ENCODE data around the gene PTGFRN. TPM values are rescaled to one million over a fixed set of nuclear protein-coding genes. Genes with fewer than 3 reads are reported as not detected.
"Not testable (repeated sequence)": the region's sequence is repeated elsewhere in the genome, so short reads cannot be mapped to it uniquely, and the experiment has no call there.

Gene PTGFRN
- total RNA-seq, 2 donors from 2014 or later: 0.94 to 1.3 TPM

DNA sequence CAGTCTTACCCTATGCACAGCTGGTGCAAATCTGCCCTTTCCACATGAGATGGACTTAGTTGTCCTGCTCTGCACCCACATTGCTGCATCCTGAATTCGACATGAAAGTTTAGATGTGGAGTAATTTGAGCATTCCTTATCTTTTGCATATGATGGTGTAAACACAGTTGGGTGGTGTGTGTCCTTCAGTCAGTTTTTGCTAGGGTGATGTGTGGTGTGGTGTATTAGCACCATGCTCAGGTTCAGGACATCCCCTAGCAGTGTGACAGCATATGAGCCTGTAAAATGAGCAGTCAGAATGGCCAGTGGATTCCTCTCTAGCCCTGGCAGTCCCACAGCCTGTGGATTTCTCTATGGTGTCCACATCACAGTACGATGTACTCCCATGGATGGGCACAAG is 49.3 kb downstream of the PTGFRN start:
- Mint-ChIP-seq H3K27me3 (no peaks in the 10 kb centered on the region), H3K36me3 (ENCODE audit: low read depth) (no peaks in the 10 kb centered on the region), H3K27ac (no peak overlapping the region), H3K4me3 (no peak overlapping the region), H3K4me1 (peaks cover 9% of the 10 kb centered on the region)
- no peaks in the 10 kb centered on the region for H3K9me3 ChIP-seq (ENCODE audit: control insufficient read depth, low read length, poor library complexity, severe bottlenecking)
- ATAC-seq: no peak
- no peak for DNase-seq

DNA sequence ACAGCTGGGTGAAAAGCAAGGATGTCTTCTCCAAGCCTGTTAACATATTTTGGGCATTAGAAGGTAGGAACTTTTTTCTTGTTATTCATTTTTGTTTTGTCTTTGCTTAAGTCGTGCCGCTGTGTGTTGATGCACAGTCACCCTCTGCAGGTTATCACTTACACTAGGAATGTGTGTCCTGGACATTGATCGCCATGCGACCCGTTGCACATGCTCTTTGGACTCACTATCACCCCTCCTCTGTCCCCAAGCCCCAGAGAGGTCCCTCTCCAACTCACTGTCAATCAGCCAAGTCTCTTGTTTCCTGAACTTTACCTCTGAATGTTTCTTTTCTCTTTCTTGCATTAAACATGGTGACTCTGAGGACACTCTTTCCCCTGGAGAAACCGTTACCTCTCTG is 51.9 kb downstream of the PTGFRN start:
- H3K4me1 Mint-ChIP-seq: peaks cover 9% of the 10 kb centered on the region
- no peaks in the 10 kb centered on the region for H3K36me3 Mint-ChIP-seq (ENCODE audit: low read depth)
- no peaks in the 10 kb centered on the region for H3K27me3 Mint-ChIP-seq
- H3K4me3 Mint-ChIP-seq: no peak overlapping the region
- ATAC-seq (no peak), DNase-seq (no peak)
- no peaks in the 10 kb centered on the region for H3K9me3 ChIP-seq (ENCODE audit: control insufficient read depth, low read length, poor library complexity, severe bottlenecking)
- H3K27ac Mint-ChIP-seq: no peak overlapping the region

DNA sequence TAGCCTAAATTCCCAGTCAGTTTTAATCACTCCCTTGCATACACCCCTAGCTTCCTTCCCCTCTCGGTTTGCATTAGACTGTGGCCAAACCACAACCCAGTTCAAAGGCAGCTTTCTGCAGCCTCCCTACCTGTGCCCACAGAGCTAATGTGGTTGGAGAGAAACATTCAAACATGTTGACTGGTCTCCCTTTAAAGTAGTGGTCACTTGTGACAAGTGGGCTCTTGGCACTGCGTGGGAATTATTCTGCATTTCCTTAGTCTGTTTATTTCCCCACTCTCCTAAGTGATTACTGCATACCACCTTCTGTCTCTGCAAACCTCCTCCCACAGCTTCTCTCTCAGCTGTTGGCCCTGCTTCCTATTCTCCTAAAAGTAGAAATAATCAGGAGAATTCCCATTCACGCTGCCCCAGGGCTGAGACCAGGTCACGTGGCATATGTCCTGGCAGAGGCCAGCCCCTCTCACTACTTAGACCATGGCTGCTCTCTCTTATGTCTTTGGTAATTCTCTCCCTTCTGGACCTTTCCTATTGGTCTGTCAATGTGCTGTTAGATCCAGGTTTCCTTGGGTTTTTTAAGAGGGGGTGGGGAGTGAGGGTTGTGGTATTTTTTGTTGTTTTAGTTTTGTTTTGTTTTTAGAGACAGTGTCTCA is 53.4 kb downstream of the PTGFRN start:
- Mint-ChIP-seq H3K27ac (no peak overlapping the region), H3K27me3 (no peaks in the 10 kb centered on the region), H3K36me3 (ENCODE audit: low read depth) (no peaks in the 10 kb centered on the region), H3K4me3 (no peak overlapping the region), H3K4me1 (peaks cover 9% of the 10 kb centered on the region)
- peak; percentile 76 for ATAC-seq
- H3K9me3 ChIP-seq (ENCODE audit: control insufficient read depth, low read length, poor library complexity, severe bottlenecking): no peaks in the 10 kb centered on the region
- DNase-seq: no peak

DNA sequence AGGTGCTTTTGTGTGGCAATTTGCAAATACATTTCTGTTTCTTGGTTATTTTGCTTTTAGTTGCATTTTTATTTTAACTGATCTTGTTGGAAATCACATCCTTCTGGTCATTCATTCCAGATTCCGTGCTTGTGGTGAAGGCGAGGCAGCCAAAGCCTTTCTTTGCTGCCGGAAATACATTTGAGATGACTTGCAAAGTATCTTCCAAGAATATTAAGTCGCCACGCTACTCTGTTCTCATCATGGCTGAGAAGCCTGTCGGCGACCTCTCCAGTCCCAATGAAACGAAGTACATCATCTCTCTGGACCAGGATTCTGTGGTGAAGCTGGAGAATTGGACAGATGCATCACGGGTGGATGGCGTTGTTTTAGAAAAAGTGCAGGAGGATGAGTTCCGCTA is 57.1 kb downstream of the PTGFRN start:
- ATAC-seq (no peak), DNase-seq (no peak)
- no peaks in the 10 kb centered on the region for H3K36me3 Mint-ChIP-seq (ENCODE audit: low read depth)
- no peaks in the 10 kb centered on the region for H3K27me3 Mint-ChIP-seq
- no peak overlapping the region for H3K27ac Mint-ChIP-seq
- no peak overlapping the region for H3K4me3 Mint-ChIP-seq
- no peaks in the 10 kb centered on the region for H3K4me1 Mint-ChIP-seq
- H3K9me3 ChIP-seq (ENCODE audit: control insufficient read depth, low read length, poor library complexity, severe bottlenecking): no peaks in the 10 kb centered on the region

DNA sequence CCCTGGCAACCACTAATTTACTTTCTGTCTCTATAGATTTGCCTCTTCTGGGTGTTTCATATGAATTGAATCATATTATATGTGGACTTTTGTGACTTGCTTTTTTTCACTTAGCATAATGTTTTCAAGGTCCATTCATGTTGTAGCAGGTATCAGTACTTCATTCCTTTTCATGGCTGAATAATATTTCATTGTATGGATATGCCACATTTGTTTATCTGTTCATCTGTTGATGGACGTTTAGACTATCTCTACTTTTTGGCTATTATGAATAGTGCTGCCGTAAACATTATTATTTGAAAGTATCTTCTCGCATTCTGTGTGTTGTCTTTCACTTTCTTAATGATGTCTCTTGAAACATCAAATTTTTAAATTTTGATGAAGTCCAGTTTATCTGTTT is 59.0 kb downstream of the PTGFRN start:
- Mint-ChIP-seq H3K27ac (no peak overlapping the region), H3K4me1 (no peaks in the 10 kb centered on the region), H3K36me3 (ENCODE audit: low read depth) (no peaks in the 10 kb centered on the region), H3K4me3 (no peak overlapping the region), H3K27me3 (no peaks in the 10 kb centered on the region)
- DNase-seq (no peak), ATAC-seq (no peak)
- H3K9me3 ChIP-seq (ENCODE audit: control insufficient read depth, low read length, poor library complexity, severe bottlenecking): no peaks in the 10 kb centered on the region

DNA sequence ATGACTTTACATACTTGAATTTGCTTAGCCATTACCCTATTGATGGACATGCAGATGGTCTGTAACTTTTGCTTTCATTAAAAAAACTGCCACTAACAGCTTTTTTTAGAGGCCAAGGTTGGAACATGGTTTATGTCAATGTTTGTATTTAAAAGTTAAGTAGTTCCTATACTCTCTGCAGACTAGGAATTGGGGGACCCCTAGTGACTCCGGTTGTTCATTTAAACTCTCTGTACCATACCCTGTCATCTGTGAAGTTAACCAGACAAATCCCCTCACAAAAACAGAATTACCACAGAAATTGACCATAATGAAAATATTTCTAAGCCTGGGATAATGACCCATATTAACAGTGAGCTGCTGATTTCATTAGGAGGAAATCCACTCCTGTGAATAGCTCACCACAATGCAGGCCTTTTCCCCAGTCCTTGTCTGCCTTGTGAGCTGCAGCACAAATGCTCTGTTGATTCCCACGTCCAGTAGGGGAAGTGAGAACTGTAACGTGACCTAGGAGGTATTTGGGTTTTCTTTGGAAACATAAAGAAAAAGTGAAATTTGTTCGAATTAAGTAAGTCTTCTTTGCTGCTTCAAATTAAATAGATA is 61.6 kb downstream of the PTGFRN start:
- no peak for DNase-seq
- no peak overlapping the region for H3K4me3 Mint-ChIP-seq
- H3K4me1 Mint-ChIP-seq: no peaks in the 10 kb centered on the region

DNA sequence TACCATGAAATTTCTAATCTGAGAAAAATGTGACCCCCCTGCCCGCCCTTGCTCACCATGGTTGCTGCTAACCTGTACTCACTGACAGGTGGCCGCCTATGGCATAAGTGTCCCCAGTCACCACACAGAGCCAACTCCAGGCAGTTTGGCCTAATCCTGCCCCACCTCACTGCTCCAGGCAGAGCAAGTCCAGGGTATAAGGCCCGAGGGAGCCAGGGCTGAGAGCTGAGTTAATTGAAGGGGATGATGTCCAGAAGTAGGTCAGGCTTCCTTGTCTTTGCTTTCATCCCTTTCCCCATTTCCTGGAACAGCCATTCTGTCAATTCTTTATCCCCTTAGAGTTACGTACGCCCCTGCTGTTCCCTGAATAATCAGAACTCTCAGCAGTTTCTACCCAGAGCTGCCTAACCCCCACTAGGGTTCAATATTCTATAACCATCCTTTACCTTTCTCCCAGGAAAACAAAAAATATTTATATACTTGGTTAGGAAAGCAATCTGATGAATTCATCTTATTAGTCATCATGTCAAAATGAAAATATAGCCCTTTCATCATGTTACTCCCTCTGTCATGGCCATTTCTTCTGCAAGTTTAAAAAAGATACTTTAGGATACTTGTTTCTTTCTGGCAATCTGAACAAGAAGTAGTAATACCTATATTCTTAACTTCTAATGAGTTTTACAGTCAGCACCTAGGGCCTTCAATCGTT is 62.4 kb downstream of the PTGFRN start:
- H3K27ac Mint-ChIP-seq: no peak overlapping the region
- H3K4me3 Mint-ChIP-seq: no peak overlapping the region
- H3K27me3 Mint-ChIP-seq: peaks cover 5% of the 10 kb centered on the region
- peaks cover 3% of the 10 kb centered on the region for H3K36me3 Mint-ChIP-seq (ENCODE audit: low read depth)
- H3K9me3 ChIP-seq (ENCODE audit: control insufficient read depth, low read length, poor library complexity, severe bottlenecking): no peaks in the 10 kb centered on the region
- DNase-seq (no peak), ATAC-seq (no peak)
- no peaks in the 10 kb centered on the region for H3K4me1 Mint-ChIP-seq

More for the DNA sequence above, 61.6 kb downstream of the PTGFRN start:
- ATAC-seq: no peak
- Mint-ChIP-seq H3K27me3 (peaks cover 5% of the 10 kb centered on the region), H3K27ac (no peak overlapping the region), H3K36me3 (ENCODE audit: low read depth) (peaks cover 3% of the 10 kb centered on the region)
- H3K9me3 ChIP-seq (ENCODE audit: control insufficient read depth, low read length, poor library complexity, severe bottlenecking): no peaks in the 10 kb centered on the region

DNA sequence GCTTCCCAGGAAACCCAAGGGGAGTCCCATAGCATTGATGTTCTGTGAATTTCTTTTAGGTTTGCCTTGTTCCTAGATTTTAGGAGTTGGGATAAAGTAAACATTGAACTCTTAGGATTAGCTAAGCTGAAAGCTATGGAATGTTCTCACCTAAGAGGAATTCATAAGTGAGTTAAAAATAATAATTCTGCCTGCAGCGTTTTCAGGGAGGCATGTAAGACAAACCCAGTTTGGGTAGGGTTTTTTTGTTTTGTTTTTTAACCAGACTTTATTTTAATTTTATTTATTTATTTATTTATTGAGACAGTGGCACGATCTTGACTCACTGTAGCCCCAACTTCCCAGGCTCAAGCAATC is 62.9 kb downstream of the PTGFRN start:
- H3K9me3 ChIP-seq (ENCODE audit: control insufficient read depth, low read length, poor library complexity, severe bottlenecking): no peaks in the 10 kb centered on the region
- ATAC-seq (no peak), DNase-seq (no peak)
- H3K4me1 Mint-ChIP-seq: no peaks in the 10 kb centered on the region
- no peak overlapping the region for H3K4me3 Mint-ChIP-seq
- H3K27me3 Mint-ChIP-seq: peaks cover 5% of the 10 kb centered on the region
- H3K36me3 Mint-ChIP-seq (ENCODE audit: low read depth): peaks cover 3% of the 10 kb centered on the region
- H3K27ac Mint-ChIP-seq: no peak overlapping the region

DNA sequence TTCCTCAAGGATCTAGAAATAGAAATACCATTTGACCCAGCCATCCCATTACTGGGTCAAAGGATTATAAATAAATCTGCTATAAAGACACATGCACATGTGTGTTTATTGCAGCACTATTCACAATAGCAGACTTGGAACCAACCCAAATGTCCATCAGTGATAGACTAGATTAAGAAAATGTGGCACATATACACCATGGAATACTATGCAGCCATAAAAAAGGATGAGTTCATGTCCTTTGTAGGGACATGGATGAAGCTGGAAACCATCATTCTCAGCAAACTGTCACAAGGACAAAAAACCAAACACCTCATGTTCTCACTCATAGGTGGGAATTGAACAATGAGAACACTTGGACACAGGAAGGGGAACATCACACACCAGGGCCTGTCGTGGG is 70.6 kb downstream of the PTGFRN start:
- H3K36me3 Mint-ChIP-seq (ENCODE audit: low read depth); H3K27me3 Mint-ChIP-seq; H3K27ac Mint-ChIP-seq; H3K4me1 Mint-ChIP-seq; ATAC-seq; DNase-seq; H3K9me3 ChIP-seq (ENCODE audit: control insufficient read depth, low read length, poor library complexity, severe bottlenecking); H3K4me3 Mint-ChIP-seq: not testable (repeated sequence)

DNA sequence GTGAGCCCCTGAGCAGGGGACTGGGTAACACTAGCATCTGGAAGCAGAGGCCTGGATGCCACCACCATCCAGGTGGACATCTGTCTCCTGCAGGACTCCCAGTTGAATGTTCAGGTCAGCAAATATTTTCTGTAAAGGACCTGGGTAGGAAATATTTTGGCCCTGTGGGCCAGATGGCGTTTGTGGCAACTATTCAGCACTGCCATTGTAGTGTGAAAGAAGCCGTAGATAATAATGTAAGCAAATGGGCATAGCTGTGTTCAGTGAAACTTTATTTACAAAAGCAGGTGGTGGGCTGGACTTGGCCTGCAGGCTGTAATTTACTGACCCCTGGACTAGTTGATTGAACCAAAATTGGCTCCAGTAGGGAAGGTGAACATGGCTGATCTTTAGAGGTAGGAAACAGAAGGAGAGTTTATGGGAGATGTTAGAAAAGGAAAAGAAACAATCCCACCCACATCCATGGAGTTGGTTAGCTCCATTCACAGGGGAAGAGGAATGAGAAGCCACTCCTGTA is 71.9 kb downstream of the PTGFRN start:
- DNase-seq: no peak
- H3K4me1 Mint-ChIP-seq: peaks cover 16% of the 10 kb centered on the region
- H3K4me3 Mint-ChIP-seq: no peak overlapping the region
- no peaks in the 10 kb centered on the region for H3K27me3 Mint-ChIP-seq
- H3K36me3 Mint-ChIP-seq (ENCODE audit: low read depth): no peaks in the 10 kb centered on the region
- H3K9me3 ChIP-seq (ENCODE audit: control insufficient read depth, low read length, poor library complexity, severe bottlenecking): no peaks in the 10 kb centered on the region
- no peak overlapping the region for H3K27ac Mint-ChIP-seq
- no peak for ATAC-seq

DNA sequence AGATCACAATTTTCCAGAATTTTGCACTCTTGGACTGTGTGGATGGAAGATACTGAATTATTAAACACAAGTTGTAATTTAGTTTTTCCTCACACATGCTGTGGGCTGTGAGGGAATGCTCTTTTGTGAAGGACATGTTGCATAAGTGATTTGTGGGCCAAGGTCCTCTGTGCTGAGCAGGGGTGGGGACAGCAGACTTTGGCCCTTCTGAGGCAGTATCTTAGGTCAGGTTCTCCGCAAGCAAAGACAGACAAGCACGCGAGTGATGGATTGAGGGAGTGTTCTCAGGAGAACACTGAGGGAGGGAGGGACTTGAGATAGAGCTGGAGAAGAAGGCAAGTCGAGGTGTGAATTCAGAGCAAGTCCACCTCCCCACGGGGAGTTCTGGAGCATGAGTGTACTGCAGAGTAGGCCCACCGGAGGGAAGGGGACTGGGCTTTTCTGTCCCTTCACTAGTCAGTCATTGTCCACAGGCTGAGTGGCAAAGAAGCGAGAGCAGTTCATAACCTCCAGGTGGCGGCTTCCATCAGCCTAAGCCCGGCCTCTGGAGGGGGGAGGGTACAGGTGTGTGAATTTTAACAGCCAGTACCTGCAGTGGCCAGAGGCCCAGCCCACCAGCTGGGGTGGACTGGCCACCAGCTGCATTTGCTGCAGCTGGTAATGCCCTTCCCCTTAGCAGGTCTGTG is 72.7 kb downstream of the PTGFRN start:
- no peak for DNase-seq
- Mint-ChIP-seq H3K27me3 (no peaks in the 10 kb centered on the region), H3K27ac (no peak overlapping the region), H3K4me1 (peaks cover 25% of the 10 kb centered on the region), H3K4me3 (no peak overlapping the region), H3K36me3 (ENCODE audit: low read depth) (no peaks in the 10 kb centered on the region)
- no peak for ATAC-seq
- H3K9me3 ChIP-seq (ENCODE audit: control insufficient read depth, low read length, poor library complexity, severe bottlenecking): no peaks in the 10 kb centered on the region

DNA sequence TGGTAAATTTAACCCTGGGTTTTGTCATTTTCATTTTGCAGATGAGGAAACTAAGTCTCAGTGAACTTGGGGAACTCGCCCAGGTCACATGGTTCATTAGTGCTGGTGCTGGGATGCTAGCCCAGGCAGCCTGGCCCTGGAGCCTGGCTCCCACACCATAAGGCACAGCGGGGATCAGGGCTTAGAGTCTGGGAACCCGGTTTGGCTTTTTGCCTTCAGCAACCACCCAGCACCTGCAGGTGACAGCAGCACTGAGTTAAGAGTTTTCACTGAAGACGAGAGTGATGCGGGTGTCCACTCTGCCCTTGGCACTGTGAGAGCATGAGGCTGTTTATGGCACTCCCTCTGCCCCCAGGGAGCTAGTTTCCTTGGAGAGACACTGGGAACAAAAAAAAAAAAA is 73.4 kb downstream of the PTGFRN start:
- H3K4me1 Mint-ChIP-seq: peaks cover 27% of the 10 kb centered on the region
- H3K9me3 ChIP-seq (ENCODE audit: control insufficient read depth, low read length, poor library complexity, severe bottlenecking): no peaks in the 10 kb centered on the region
- H3K27ac Mint-ChIP-seq: no peak overlapping the region
- ATAC-seq (no peak), DNase-seq (no peak)
- H3K36me3 Mint-ChIP-seq (ENCODE audit: low read depth): no peaks in the 10 kb centered on the region
- no peaks in the 10 kb centered on the region for H3K27me3 Mint-ChIP-seq
- H3K4me3 Mint-ChIP-seq: no peak overlapping the region

DNA sequence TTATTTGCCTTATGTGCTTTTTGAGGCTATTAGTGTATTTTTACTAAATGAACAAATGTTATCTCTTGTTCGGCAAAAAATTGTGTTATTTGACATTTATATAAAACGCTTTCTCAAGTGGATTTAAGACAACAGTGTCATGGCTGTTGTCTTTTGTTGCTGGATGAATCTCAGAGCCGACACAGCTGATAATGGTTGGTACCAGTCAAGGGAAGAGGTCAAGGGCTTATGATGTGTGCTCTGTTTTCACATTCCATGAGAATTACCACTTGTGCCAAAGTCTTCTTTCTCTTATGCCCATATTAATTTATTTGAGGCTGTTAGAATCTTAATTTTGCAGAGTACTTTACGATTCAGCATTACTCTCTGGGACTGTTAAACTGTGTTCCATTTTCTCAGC is 74.0 kb downstream of the PTGFRN start:
- H3K9me3 ChIP-seq (ENCODE audit: control insufficient read depth, low read length, poor library complexity, severe bottlenecking): no peaks in the 10 kb centered on the region
- Mint-ChIP-seq H3K27ac (no peak overlapping the region), H3K36me3 (ENCODE audit: low read depth) (no peaks in the 10 kb centered on the region), H3K4me1 (peaks cover 28% of the 10 kb centered on the region), H3K4me3 (no peak overlapping the region), H3K27me3 (no peaks in the 10 kb centered on the region)
- no peak for ATAC-seq
- DNase-seq: no peak

Measured in T-helper 17 cell (primary cell).